ENCODE results near the gene FAM210A. TPM values are rescaled to one million over a fixed set of nuclear protein-coding genes. Genes with fewer than 3 reads are reported as not detected.

FAM210A gene
- total and polyA plus RNA-seq, 8 donors: 11.1 to 18.2 (median 15.9) TPM

DNA sequence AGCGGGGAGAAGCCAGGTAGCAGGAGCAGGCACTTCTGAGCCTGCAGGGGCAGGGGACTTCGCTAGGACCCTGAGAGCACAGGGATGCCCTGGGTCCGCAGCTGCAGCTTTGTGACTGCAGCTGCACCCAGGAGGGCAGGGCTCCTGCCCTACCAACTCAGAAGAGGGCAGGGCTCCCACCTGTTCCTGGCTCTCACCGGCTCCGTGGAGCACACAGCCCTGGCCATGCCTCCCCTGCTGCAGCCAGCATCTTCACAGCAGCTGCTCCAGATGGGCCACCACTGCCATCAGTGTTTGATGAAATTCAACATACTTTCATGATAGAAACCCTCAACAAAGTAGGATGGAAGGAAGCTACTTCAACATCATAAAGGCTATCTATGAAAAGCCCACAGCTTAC is 92.7 kb downstream of the FAM210A start:
- Histone ChIP-seq H3K27me3 (no peaks in the 10 kb centered on the region), H3K4me1 (peaks cover 0 to 8% of the 10 kb centered on the region in 2 donors), H3K9me3 (no peaks in the 10 kb centered on the region), H3K27ac (no peak overlapping the region), H3K4me3 (no peak overlapping the region), H3K36me3 (no peaks in the 10 kb centered on the region)
- DNase-seq (no peak), ATAC-seq (no peak)
- intact Hi-C loops (cut with DNase I): loop anchor here in 1 of 2 donors (10.0 kb wide), 1 partner anchor 419 kb away; the partner anchor contains the start of gene LDLRAD4
- TF ChIP-seq, protein P1, sequence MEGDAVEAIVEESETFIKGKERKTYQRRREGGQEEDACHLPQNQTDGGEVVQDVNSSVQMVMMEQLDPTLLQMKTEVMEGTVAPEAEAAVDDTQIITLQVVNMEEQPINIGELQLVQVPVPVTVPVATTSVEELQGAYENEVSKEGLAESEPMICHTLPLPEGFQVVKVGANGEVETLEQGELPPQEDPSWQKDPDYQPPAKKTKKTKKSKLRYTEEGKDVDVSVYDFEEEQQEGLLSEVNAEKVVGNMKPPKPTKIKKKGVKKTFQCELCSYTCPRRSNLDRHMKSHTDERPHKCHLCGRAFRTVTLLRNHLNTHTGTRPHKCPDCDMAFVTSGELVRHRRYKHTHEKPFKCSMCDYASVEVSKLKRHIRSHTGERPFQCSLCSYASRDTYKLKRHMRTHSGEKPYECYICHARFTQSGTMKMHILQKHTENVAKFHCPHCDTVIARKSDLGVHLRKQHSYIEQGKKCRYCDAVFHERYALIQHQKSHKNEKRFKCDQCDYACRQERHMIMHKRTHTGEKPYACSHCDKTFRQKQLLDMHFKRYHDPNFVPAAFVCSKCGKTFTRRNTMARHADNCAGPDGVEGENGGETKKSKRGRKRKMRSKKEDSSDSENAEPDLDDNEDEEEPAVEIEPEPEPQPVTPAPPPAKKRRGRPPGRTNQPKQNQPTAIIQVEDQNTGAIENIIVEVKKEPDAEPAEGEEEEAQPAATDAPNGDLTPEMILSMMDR (IDR thresholded peaks at IDR 0.05): no peak

DNA sequence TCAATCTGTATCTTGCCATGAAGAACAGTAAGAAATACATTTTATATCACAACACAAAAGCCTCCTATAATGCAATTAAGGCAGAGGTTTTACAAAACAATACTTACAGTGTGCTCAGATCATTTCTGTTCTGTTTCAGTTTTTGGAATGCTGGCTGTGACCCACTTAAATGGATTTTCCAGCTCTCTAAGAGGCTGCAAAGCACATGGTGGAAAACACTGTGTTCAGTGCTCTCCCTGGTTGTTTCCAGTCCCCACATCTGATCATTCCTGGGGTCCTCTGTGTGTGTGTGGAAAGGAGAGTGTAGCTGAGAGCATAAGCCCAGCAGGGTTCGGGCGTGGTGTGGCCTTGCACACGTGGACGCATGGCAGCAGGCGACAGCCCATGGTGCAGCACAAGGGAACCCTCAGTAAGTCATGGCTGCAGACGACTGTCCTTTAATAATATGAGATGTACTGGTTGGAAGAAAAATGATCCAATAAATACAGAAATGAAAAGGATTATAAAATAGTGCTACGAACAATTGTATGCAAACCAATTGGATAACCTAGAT is 95.6 kb downstream of the FAM210A start:
- no peak for ATAC-seq
- intact Hi-C loops (cut with DNase I): loop anchor here in 1 of 2 donors (10.0 kb wide), 1 partner anchor 416 kb away; the partner anchor contains the start of gene LDLRAD4
- Histone ChIP-seq H3K27me3 (no peaks in the 10 kb centered on the region), H3K4me1 (peaks cover 0 to 8% of the 10 kb centered on the region in 2 donors), H3K27ac (no peak overlapping the region), H3K4me3 (no peak overlapping the region), H3K36me3 (no peaks in the 10 kb centered on the region), H3K9me3 (no peaks in the 10 kb centered on the region)
- no peak for DNase-seq
- TF ChIP-seq, protein P1 (IDR thresholded peaks at IDR 0.05): no peak

DNA sequence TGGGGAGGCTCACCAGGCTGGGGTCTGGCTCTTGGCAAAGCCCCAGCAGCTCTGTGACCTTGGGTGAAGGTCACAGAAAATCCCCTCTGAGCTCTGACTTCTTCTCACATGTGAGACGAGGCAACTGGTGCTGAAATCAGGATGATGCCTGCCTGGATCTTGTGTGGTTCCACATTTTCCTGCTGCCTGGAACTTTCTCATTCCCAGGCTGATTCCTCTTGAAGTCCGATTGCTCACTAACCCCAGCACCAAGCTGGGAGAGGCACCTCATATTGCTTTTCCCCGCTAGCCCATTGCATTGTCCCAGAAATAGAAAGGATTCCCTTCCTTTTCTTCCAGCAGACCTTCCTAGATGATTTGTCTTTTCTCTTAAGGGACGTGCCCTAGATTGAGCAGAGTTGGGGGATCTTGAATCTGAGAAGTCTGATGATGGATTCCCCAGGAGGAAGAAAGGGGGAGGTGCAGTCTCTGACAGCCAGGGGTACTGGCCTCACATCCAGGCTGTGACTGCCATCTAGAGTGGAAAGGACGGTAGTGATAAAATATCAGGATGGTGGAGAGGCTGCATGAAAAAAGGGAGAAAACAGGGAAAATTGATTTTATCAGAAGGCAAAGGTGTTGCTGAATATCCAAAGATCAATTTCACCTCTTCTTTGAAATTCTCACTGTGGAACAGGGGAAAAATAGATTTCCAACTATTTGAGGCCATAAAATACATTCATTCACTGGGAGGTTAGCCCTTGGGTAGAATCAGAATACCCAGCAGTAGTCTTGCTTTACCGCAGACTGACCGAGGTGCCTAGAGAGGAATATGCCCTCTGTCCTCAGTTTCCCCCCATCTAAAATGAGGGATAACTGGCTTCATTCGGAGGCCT is 96.3 kb downstream of the FAM210A start:
- Histone ChIP-seq H3K4me1 (peaks cover 0 to 8% of the 10 kb centered on the region in 2 donors), H3K9me3 (no peaks in the 10 kb centered on the region)
- intact Hi-C loops (cut with DNase I): loop anchor here in 1 of 2 donors (10.0 kb wide), 2 partner anchors 75 to 415 kb away; partner anchors contain the start of gene LDLRAD4

DNA sequence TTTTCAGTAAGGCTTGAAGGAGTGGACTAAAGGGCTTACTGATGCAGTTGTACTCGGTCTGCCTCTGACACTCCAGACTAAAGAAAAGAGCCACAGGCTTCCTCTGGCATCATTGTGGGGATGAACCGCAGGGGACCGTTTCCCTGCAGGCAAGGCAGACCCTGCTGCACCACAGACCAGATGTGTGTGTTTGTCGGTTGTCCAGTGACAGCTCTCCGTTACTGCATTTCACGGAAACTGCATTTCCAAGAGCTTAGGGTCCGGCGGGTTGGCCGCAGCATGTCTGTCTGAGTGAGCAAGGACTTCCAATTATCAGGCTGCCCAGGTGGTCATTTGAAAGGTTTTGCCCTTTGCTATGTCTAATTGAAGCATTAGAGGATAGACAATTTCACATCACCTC is 98.1 kb downstream of the FAM210A start:
- peaks cover 0 to 8% of the 10 kb centered on the region in 2 donors for H3K4me1 ChIP-seq
- H3K9me3 ChIP-seq: no peaks in the 10 kb centered on the region
- no peak overlapping the region for H3K4me3 ChIP-seq
- H3K36me3 ChIP-seq: no peaks in the 10 kb centered on the region
- intact Hi-C loops (cut with DNase I): loop anchor here in 1 of 2 donors (10.0 kb wide), 1 partner anchor 73 kb away; no protein-coding TSS in a partner anchor
- ATAC-seq (no peak), DNase-seq (no peak)
- TF ChIP-seq, protein P1 (IDR thresholded peaks at IDR 0.05): no peak
- H3K27ac ChIP-seq: no peak overlapping the region
- no peaks in the 10 kb centered on the region for H3K27me3 ChIP-seq

More for the DNA sequence above, 96.3 kb downstream of the FAM210A start:
- no peak overlapping the region for H3K27ac ChIP-seq
- ATAC-seq (peak; percentile 89), DNase-seq (peak in 2 of 4 donors; percentile 60 to 78)
- no peaks in the 10 kb centered on the region for H3K27me3 ChIP-seq
- TF ChIP-seq, protein P1 (IDR thresholded peaks at IDR 0.05): peak; percentile 63
- no peak overlapping the region for H3K4me3 ChIP-seq
- no peaks in the 10 kb centered on the region for H3K36me3 ChIP-seq

DNA sequence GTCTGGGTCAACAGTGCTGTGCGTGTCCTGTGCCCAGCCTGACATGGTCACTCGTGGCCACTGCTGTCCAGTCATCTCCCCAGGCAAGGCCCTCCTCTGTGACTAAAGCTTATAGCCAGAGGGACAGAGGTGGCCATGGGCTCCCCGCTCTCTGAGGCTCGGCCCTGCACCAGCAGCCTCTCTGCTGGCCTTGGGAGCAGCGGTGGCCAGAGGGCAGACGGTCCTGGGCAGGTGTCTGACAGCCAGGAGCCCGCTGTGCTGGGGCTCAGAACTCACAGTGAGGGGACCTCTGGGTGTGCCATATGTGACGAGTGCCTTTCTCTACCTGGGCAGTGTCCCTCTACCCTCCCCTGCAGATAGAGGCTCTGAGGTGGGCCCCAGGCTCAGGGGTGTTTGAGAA is 98.7 kb downstream of the FAM210A start:
- ATAC-seq: no peak
- Histone ChIP-seq H3K27me3 (no peaks in the 10 kb centered on the region), H3K27ac (no peak overlapping the region), H3K9me3 (no peaks in the 10 kb centered on the region), H3K4me3 (no peak overlapping the region), H3K36me3 (no peaks in the 10 kb centered on the region), H3K4me1 (peaks cover 0 to 8% of the 10 kb centered on the region in 2 donors)
- DNase-seq: no peak
- intact Hi-C loops (cut with DNase I): loop anchor here in 1 of 2 donors (10.0 kb wide), 1 partner anchor 73 kb away; no protein-coding TSS in a partner anchor
- TF ChIP-seq, protein P1 (IDR thresholded peaks at IDR 0.05): no peak

All from left lung (tissue), 10 donors.